CD4-positive, alpha-beta T cell treated with Interferon gamma for 1 hour (primary cell): ENCODE measurements around the gene NPY.
"Not testable (repeated sequence)": the region's sequence is repeated elsewhere in the genome, so short reads cannot be mapped to it uniquely, and the experiment has no call there.

Experiments
- DNase-seq: peaks from one replicate; pipeline ENCODE4 v3.0.0-alpha.2; 2020

NPY gene

DNA sequence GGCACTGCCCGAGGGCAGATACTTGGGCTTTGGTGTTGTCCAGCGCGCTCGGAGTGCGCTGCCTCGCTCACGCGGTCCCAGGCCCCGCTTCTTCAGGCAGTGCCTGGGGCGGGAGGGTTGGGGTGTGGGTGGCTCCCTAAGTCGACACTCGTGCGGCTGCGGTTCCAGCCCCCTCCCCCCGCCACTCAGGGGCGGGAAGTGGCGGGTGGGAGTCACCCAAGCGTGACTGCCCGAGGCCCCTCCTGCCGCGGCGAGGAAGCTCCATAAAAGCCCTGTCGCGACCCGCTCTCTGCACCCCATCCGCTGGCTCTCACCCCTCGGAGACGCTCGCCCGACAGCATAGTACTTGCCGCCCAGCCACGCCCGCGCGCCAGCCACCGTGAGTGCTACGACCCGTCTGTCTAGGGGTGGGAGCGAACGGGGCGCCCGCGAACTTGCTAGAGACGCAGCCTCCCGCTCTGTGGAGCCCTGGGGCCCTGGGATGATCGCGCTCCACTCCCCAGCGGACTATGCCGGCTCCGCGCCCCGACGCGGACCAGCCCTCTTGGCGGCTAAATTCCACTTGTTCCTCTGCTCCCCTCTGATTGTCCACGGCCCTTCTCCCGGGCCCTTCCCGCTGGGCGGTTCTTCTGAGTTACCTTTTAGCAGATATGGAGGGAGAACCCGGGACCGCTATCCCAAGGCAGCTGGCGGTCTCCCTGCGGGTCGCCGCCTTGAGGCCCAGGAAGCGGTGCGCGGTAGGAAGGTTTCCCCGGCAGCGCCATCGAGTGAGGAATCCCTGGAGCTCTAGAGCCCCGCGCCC lies at the start of gene NPY:
Gene NPY, plus strand, starts transcription at position 294 of the 802 bp plus-strand sequence. CDS start 1,051 bp downstream, outside the sequence.
- DNase-seq = no peak

DNA sequence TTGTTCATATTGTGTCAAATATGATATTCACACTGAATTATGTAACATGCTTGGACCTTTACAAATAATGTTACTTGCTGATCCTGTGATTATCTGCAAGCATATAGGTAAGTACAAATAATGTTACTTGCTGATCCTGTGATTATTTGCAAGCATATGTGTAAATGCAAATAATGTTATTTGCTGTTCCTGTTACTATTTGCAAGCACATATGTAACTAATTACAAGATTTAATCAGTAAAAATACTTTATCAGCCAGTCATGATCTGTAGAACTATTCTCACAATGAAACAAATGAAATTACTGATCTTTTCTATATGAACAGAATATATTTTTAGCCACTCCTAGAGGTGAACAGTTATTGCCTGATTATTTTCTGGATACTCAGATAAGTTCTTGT lies 44.7 kb upstream of the NPY start:
- no peak for DNase-seq

DNA sequence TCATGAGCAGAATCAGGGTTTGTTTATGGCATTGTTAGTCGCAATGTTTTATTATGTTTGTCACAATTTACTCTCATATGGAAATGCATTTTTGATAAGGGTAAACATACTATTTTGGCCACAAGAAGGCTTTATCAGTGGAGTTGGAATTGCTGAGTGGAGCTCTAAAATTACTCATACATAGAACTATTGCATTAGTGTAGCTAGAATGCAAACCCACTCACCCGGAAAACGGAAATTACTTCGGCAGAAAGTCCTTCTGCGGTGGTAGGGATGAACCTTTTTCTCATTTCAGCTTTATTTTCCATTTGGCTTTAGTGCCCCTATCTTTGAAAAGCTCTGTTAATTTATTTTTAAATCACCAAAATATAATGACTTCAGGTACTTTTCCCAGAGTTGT lies 42.8 kb upstream of the NPY start:
- DNase-seq = no peak

GRCh38 chr7:24244554-24244953 lies 39.4 kb upstream of the NPY start:
- DNase-seq = no peak

GRCh38 chr7:24245362-24245761 lies 38.6 kb upstream of the NPY start:
- no peak for DNase-seq

GRCh38 chr7:24249266-24249665 lies 34.7 kb upstream of the NPY start:
- DNase-seq = no peak

- DNase-seq = no peak
These were observed 32.4 kb upstream of the NPY start for GRCh38 chr7:24251568-24251967.

- DNase-seq = no peak
These were observed 28.9 kb upstream of the NPY start for GRCh38 chr7:24255139-24255538.

- not testable (repeated sequence) for DNase-seq
These were observed 25.7 kb upstream of the NPY start for GRCh38 chr7:24258324-24258723.

DNA sequence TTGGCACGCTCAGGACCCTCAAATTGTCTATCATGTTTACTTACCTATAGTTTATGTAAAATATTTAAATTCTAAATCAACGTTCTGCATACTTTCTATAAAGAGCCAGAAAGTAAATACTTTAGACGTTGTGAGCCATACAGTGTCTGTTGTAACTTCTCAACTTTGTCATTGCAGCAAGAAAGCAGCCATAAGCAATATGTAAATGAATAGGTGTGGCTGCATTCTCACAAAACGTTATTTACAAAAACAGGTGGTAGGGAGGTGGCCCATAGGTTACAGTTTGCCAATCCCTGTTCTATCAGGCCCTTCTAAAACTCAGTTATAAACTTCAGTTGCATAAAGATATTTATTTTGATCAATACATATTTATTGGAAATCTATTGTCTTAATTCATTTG lies 12.1 kb upstream of the NPY start:
- DNase-seq = no peak

- no peak for DNase-seq
These were observed 4.5 kb upstream of the NPY start for GRCh38 chr7:24279512-24279911.

DNA sequence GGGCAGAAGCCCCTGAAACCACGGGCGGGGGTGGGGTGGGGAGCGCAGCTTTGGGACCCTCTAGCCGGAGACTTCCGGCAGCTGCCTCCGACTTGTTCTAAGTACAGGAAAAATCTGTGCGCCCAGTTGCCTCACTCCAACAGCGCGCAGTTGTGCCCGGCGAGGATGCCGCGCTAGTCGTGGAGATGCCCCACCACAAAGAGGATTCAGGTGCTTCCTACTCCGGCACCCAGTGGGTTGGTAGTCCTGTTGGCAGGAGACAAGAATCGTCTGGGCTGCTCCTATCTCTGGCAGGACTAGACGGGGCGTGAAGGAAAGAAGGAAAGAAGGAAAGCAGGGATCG lies 465 bp upstream of the NPY start:
- DNase-seq = no peak

GRCh38 chr7:24284699-24285506 lies 913 bp downstream of the NPY start:
- no peak for DNase-seq

DNA sequence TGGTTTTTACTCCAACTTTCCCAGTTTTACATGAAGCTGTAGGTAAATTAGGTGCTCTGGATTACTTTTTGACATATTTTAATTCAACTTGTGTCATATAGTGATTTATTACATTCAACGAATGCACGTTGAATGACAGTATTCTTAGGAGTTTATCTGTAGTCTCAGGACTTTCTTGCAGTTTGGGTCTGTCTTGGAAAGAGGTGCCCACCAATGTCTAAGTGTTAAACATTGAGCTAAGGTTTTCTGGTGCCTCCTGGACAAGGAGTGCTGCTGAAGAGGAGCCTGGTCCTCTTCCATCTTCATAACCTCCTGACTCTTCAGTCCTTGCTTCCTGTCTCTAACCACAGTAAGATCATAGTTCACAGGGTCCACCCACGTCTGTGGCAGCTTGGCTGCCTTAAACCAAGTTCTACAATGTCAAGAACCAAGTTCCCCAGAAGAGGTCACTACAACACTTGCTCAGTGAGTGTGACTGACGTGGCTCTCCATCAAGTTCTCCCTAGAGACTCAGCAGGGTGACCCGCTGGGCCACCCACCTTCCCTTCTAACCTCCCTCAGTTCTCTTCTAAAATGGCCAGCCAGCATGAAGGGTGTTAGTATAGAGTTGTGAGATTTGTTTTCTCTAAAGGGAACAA lies 6.1 kb downstream of the NPY start:
- DNase-seq = peak; percentile 25

DNA sequence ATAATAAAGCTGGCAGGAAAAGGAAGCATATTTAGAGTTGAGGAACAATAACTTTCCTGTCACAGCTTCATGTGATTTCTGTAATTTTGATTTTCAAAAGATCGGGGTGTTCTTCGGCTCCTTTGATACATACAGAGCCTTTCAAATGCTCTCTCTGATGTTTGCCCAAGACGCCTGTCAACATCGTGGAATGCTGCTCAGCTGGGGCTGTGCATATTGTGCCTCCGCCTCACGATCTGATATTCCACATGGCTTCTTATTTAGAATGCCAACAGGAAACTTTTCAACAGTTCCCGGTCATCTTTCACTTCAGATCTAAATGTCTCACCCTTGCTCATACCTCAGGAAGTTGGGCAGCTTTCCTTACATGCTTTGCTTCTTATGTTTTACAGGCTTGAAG lies 7.3 kb downstream of the NPY start:
- DNase-seq = no peak

GRCh38 chr7:24297362-24297761 lies 13.4 kb downstream of the NPY start:
- DNase-seq = no peak

DNA sequence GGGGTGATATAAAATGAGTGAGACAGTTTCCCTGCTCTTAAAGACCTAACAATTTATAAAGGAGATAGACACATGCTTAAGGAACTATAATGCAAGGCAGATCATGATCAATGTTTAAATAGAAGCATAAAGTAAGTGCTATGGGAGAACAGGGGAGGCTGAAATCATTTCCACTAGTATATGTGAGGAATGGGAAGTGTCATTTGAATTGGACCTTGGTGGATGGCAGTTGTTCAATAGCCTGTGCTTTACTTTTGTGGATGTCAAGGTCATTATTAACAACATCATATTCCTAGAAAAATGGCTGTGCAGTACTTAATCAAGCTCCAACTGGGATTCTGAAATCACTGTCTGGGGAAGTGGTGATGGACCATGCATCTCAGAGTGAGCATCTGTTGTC lies 14.7 kb downstream of the NPY start:
- DNase-seq = no peak

- no peak for DNase-seq
These were observed 15.2 kb downstream of the NPY start for GRCh38 chr7:24299192-24299591.

GRCh38 chr7:24301703-24302102 lies 17.7 kb downstream of the NPY start:
- DNase-seq = no peak

DNA sequence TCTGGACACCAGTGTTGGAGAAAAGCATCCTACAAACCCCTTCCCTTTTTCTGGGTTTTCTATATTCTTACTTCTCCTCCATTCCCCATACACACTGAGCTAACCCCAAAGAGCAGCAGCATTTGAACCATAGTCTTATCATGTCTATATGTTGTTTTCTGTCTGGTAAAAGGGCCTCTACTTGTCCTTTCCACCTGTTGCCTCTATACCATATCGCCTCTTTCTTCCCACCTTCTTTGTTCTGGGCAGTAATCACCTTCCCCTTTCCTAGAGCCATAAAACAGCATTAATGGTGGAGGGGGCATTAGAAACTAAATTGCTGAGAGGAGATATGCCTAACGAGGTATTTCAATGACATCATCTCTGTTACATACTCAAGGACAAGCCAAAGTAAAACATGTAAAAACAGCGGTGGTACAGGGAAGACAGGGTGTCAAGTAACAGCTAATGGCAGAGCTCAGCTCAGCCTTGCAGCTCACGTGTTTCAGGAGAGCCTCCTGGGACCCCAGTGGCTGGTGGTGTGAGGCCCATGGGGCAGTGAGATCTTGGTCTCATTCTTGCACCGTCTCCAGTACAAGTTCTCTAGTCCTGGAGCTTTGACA lies 20.6 kb downstream of the NPY start:
- no peak for DNase-seq

- no peak for DNase-seq
These were observed 23.3 kb downstream of the NPY start for GRCh38 chr7:24307326-24307725.

DNA sequence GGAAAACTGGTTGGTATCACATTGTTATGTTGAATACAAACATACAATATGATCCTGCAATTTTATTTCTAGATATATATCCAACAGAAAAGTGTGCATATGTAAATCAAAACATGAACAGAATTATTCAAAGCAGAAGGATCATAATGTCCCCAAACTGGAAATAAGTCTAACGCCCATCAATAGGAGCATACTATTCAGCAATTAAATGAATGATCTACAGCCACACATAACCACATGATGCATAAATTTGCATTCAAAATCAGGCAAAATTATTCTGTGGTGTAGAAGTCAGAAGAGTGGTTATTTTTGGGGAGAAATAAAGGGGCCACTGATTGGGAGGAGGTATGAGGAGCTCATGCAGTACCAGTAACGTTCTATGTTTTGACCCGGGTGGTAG lies 28.6 kb downstream of the NPY start:
- no peak for DNase-seq

GRCh38 chr7:24313777-24314176 lies 29.8 kb downstream of the NPY start:
- no peak for DNase-seq

DNA sequence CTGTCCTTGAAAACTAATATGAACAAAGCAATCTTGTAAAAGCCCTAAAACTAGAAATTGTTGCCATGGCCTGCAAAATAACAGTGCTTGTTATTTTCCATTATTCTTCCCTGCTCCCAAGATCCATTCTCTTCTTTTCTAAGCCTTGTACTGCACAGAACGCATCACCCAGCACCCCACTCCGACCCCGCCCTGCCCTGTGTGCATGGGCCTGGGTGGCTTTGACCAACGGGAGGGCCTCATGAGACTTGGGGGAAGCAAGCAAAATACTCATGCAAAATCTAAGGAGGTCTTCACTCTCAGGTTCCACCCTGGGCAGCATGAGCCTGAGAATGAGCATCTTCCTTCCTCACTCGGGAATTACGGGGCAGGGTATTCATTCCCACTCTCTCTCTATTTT lies 32.4 kb downstream of the NPY start:
- no peak for DNase-seq
